ENCODE results near the gene ZNF518B.
"Not testable (repeated sequence)": the region's sequence is repeated elsewhere in the genome, so short reads cannot be mapped to it uniquely, and the experiment has no call there.

ZNF518B gene

GRCh38 chr4:10448991-10449390 lies 8.2 kb downstream of the ZNF518B start:
- no peak overlapping the region for H3K4me3 ChIP-seq (ENCODE audit: control insufficient read depth, low read depth, low read length)
- DNase-seq (ENCODE audit: low read depth), result no peak
- no peak for TF ChIP-seq CTCF (conservative IDR thresholded peaks at IDR 0.05; ENCODE audit: control insufficient read depth, insufficient read depth, low read depth, low read length)

GRCh38 chr4:10442976-10443375 lies 14.2 kb downstream of the ZNF518B start:
- H3K4me3 ChIP-seq (ENCODE audit: control insufficient read depth, low read depth, low read length), result no peak overlapping the region
- TF ChIP-seq CTCF (conservative IDR thresholded peaks at IDR 0.05; ENCODE audit: control insufficient read depth, insufficient read depth, low read depth, low read length), result no peak
- no peak for DNase-seq (ENCODE audit: low read depth)

- H3K4me3 ChIP-seq (ENCODE audit: control insufficient read depth, low read depth, low read length), result no peak overlapping the region
- no peak for DNase-seq (ENCODE audit: low read depth)
- no peak for TF ChIP-seq CTCF (conservative IDR thresholded peaks at IDR 0.05; ENCODE audit: control insufficient read depth, insufficient read depth, low read depth, low read length)
These were observed 15.7 kb downstream of the ZNF518B start for GRCh38 chr4:10441512-10441911.

- DNase-seq (ENCODE audit: low read depth), result no peak
- no peak overlapping the region for H3K4me3 ChIP-seq (ENCODE audit: control insufficient read depth, low read depth, low read length)
- TF ChIP-seq CTCF (conservative IDR thresholded peaks at IDR 0.05; ENCODE audit: control insufficient read depth, insufficient read depth, low read depth, low read length), result no peak
These were observed 18.3 kb downstream of the ZNF518B start for GRCh38 chr4:10438924-10439323.

GRCh38 chr4:10437735-10438134 lies 19.5 kb downstream of the ZNF518B start:
- no peak overlapping the region for H3K4me3 ChIP-seq (ENCODE audit: control insufficient read depth, low read depth, low read length)
- DNase-seq (ENCODE audit: low read depth), result no peak
- TF ChIP-seq CTCF (conservative IDR thresholded peaks at IDR 0.05; ENCODE audit: control insufficient read depth, insufficient read depth, low read depth, low read length), result no peak

GRCh38 chr4:10427680-10428079 lies 29.5 kb downstream of the ZNF518B start:
- DNase-seq (ENCODE audit: low read depth); H3K4me3 ChIP-seq (ENCODE audit: control insufficient read depth, low read depth, low read length): not testable (repeated sequence)

- no peak for DNase-seq (ENCODE audit: low read depth)
- no peak overlapping the region for H3K4me3 ChIP-seq (ENCODE audit: control insufficient read depth, low read depth, low read length)
- no peak for TF ChIP-seq CTCF (conservative IDR thresholded peaks at IDR 0.05; ENCODE audit: control insufficient read depth, insufficient read depth, low read depth, low read length)
These were observed 35.7 kb downstream of the ZNF518B start for GRCh38 chr4:10421344-10422055.
